Activated naive CD8-positive, alpha-beta T cell treated with anti-CD3 and anti-CD28 coated beads for 36 hours (primary cell): ENCODE results near the gene SLC38A8. TPM values are rescaled to one million over a fixed set of nuclear protein-coding genes. Genes with fewer than 3 reads are reported as not detected.

ENCODE experiments used
- DNase-seq: peaks from one replicate; pipeline ENCODE4 v3.0.0; 2021
- H3K27ac Mint-ChIP-seq: one replicate; pipeline ENCODE4 v1.8.0; 2022; ENCODE audit warnings: mild to moderate bottlenecking, moderate library complexity, mixed read lengths
- H3K27me3 Mint-ChIP-seq: one replicate; pipeline ENCODE4 v1.8.0; 2022; ENCODE audit warnings: mild to moderate bottlenecking, mixed read lengths
- H3K36me3 Mint-ChIP-seq: one replicate; pipeline ENCODE4 v1.8.0; 2021; ENCODE audit warnings: mild to moderate bottlenecking, mixed read lengths
- H3K4me1 Mint-ChIP-seq: one replicate; pipeline ENCODE4 v1.8.0; 2021; ENCODE audit warnings: mixed read lengths
- H3K4me3 Mint-ChIP-seq: one replicate; pipeline ENCODE4 v1.8.0; 2022; ENCODE audit warnings: mild to moderate bottlenecking, moderate library complexity, mixed read lengths
- H3K9me3 Mint-ChIP-seq: one replicate; pipeline ENCODE4 v1.8.0; 2022; ENCODE audit warnings: mixed read lengths
- total RNA-seq, 2 experiments: library from RNA; stranded (reverse); gene quantifications; one replicate each; pipeline ENCODE4 v1.2.3, GENCODE V29; 2021

Gene SLC38A8
- total RNA-seq, 2 experiments from 2014 or later = not detected

DNA sequence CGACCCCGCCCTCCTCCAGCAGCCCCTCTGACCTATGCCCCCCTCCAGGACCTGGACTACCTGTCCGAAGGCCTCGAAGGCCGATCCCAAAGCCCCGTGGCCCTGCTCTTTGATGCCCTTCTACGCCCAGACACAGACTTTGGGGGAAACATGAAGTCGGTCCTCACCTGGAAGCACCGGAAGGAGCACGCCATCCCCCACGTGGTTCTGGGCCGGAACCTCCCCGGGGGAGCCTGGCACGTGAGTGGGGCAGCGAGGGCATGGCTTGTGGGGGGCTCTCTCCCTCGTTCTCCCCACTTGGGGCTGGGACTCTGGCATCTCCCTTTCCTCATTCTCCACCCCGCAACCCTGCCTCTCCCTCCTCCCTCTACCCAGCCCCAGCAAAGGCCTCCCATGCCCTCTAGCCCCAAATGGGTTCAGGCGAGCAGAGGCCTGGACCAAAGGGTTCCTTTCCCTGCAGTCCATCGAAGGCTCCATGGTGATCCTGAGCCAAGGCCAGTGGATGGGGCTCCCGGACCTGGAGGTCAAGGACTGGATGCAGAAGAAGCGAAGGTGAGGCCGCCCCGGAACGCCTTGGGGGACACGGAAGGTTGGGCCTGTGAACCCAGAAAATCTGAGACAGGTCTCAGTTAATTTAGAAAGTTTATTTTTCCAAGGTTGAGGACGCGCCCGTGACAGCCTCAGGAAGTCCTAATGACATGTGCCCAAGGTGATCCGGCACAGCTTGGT is 81.9 kb downstream of the SLC38A8 start:
- no peak for DNase-seq
- no peak overlapping the region for H3K4me3 Mint-ChIP-seq
- no peaks in the 10 kb centered on the region for H3K9me3 Mint-ChIP-seq
- H3K36me3 Mint-ChIP-seq = no peaks in the 10 kb centered on the region
- H3K27me3 Mint-ChIP-seq = peaks cover 5% of the 10 kb centered on the region
- no peak overlapping the region for H3K27ac Mint-ChIP-seq
- no peaks in the 10 kb centered on the region for H3K4me1 Mint-ChIP-seq

Other genes starting within 250 kb of the SLC38A8 start
- 10 to 100 TPM; 70.6 to 82.0 TPM for gene HSBP1, start 234.8 kb downstream of the SLC38A8 start, total RNA-seq
- 1 to 10 TPM; 2.4 TPM for gene MLYCD, start 143.7 kb downstream of the SLC38A8 start, total RNA-seq
- 1 to 10 TPM in 1 of 2 experiments, under 1 TPM in 1; 0.92 to 1.8 TPM for gene OSGIN1, start 89.6 kb downstream of the SLC38A8 start, total RNA-seq
- gene NECAB2, start 74.6 kb downstream of the SLC38A8 start, total RNA-seq = not detected
- gene MBTPS1, start 74.1 kb upstream of the SLC38A8 start, total RNA-seq = 10 to 100 TPM; 29.6 to 30.2 TPM
- gene HSDL1, start 102.4 kb upstream of the SLC38A8 start, total RNA-seq = 10 to 100 TPM; 13.2 to 13.9 TPM
- gene DNAAF1, start 102.5 kb upstream of the SLC38A8 start, total RNA-seq = under 1 TPM in 1 of 2 experiments, not detected in 1; 0.33 TPM
- gene TAF1C, start 144.3 kb upstream of the SLC38A8 start, total RNA-seq = 10 to 100 TPM; 53.8 to 54.3 TPM
- gene ADAD2, start 148.4 kb upstream of the SLC38A8 start, total RNA-seq = 1 to 10 TPM in 1 of 2 experiments, under 1 TPM in 1; 0.66 to 1.5 TPM
- not detected for gene KCNG4, start 197.2 kb upstream of the SLC38A8 start, total RNA-seq